Neural crest cell (in vitro differentiated cells): ENCODE data around the gene PKN1. TPM values are rescaled to one million over a fixed set of nuclear protein-coding genes. Genes with fewer than 3 reads are reported as not detected.

Source experiments
- DNase-seq: peaks from one replicate; pipeline ENCODE4 v3.0.0; 2021; ENCODE audit warnings: low read depth, mixed read lengths, low spot score
- H3K27ac Mint-ChIP-seq: one replicate; pipeline ENCODE4 v1.8.0; 2021; ENCODE audit warnings: mild to moderate bottlenecking, mixed read lengths; ENCODE audit not compliant: unreplicated experiment
- H3K27me3 Mint-ChIP-seq: 2 replicates; pipeline ENCODE4 v1.8.0; 2021; ENCODE audit warnings: low read depth, mild to moderate bottlenecking, mixed read lengths
- H3K36me3 Mint-ChIP-seq: 2 replicates; pipeline ENCODE4 v1.8.0; 2021; ENCODE audit warnings: low read depth, mild to moderate bottlenecking, mixed read lengths
- H3K4me1 Mint-ChIP-seq: 2 replicates; pipeline ENCODE4 v1.8.0; 2021; ENCODE audit warnings: mixed read lengths
- H3K4me3 Mint-ChIP-seq: one replicate; pipeline ENCODE4 v1.8.0; 2021; ENCODE audit warnings: mild to moderate bottlenecking, mixed read lengths
- H3K9me3 Mint-ChIP-seq: 2 replicates; pipeline ENCODE4 v1.8.0; 2021; ENCODE audit warnings: mixed read lengths
- CTCF ChIP-seq: fragments of 200-600 bp; sonication (generic); conservative IDR thresholded peaks from 2 replicates; pipeline ENCODE4 v1.5.0; 2021; ENCODE audit warnings: antibody characterized with exemption, mild to moderate bottlenecking
- total RNA-seq: library from RNA; stranded (reverse); gene quantifications from 2 replicates; pipeline ENCODE4 v1.2.1, GENCODE V29; 2021

Gene PKN1
- total RNA-seq, 1 donor from 2014 or later = 126 TPM

- TF ChIP-seq CTCF = no peak
- no peak for DNase-seq
- H3K4me3 Mint-ChIP-seq = peak overlapping the region; percentile 69
- no peak overlapping the region for H3K27ac Mint-ChIP-seq
- H3K4me1 Mint-ChIP-seq = peaks cover 14% of the 10 kb centered on the region
- no peaks in the 10 kb centered on the region for H3K9me3 Mint-ChIP-seq
- peaks cover 20% of the 10 kb centered on the region for H3K27me3 Mint-ChIP-seq
- H3K36me3 Mint-ChIP-seq = no peaks in the 10 kb centered on the region
Observed at GRCh38 chr19:14430712-14431111, 2.4 kb upstream of the PKN1 start.

- H3K9me3 Mint-ChIP-seq = no peaks in the 10 kb centered on the region
- TF ChIP-seq CTCF = peak; percentile 14
- no peak overlapping the region for H3K27ac Mint-ChIP-seq
- DNase-seq = no peak
- H3K27me3 Mint-ChIP-seq = peaks cover 17% of the 10 kb centered on the region
- H3K4me1 Mint-ChIP-seq = peaks cover 15% of the 10 kb centered on the region
- no peaks in the 10 kb centered on the region for H3K36me3 Mint-ChIP-seq
- H3K4me3 Mint-ChIP-seq = peak overlapping the region; percentile 91
Observed at GRCh38 chr19:14433554-14434501, 722 bp downstream of the PKN1 start.

GRCh38 chr19:14434543-14435319 lies 1.6 kb downstream of the PKN1 start:
- no peaks in the 10 kb centered on the region for H3K9me3 Mint-ChIP-seq
- H3K27ac Mint-ChIP-seq = peak overlapping the region; percentile 62
- DNase-seq = no peak
- peak overlapping the region; percentile 91 for H3K4me3 Mint-ChIP-seq
- H3K27me3 Mint-ChIP-seq = peaks cover 14% of the 10 kb centered on the region
- peaks cover 22% of the 10 kb centered on the region for H3K4me1 Mint-ChIP-seq
- no peaks in the 10 kb centered on the region for H3K36me3 Mint-ChIP-seq
- no peak for TF ChIP-seq CTCF

GRCh38 chr19:14435320-14436050 lies 2.4 kb downstream of the PKN1 start:
- no peak for DNase-seq
- peaks cover 12% of the 10 kb centered on the region for H3K27me3 Mint-ChIP-seq
- no peaks in the 10 kb centered on the region for H3K9me3 Mint-ChIP-seq
- H3K36me3 Mint-ChIP-seq = no peaks in the 10 kb centered on the region
- peaks cover 25% of the 10 kb centered on the region for H3K4me1 Mint-ChIP-seq
- peak overlapping the region; percentile 78 for H3K4me3 Mint-ChIP-seq
- no peak overlapping the region for H3K27ac Mint-ChIP-seq
- no peak for TF ChIP-seq CTCF

- Mint-ChIP-seq H3K4me1 (peaks cover 21% of the 10 kb centered on the region), H3K27ac (no peak overlapping the region), H3K36me3 (peaks cover under 1% of the 10 kb centered on the region), H3K27me3 (no peaks in the 10 kb centered on the region), H3K9me3 (no peaks in the 10 kb centered on the region), H3K4me3 (no peak overlapping the region)
- DNase-seq = no peak
- no peak for TF ChIP-seq CTCF
Observed at GRCh38 chr19:14437578-14438140, 4.6 kb downstream of the PKN1 start.
